ENCODE measurements around the gene GTF2H3. TPM values are rescaled to one million over a fixed set of nuclear protein-coding genes. Genes with fewer than 3 reads are reported as not detected.
A peak's percentile ranks its signal among the peaks of the same experiment; 100 is the strongest.

The GTF2H3 gene
- total and polyA plus RNA-seq, 9 of the 15 experiments (the other 6 are each of a cell fraction or from before 2014, with no cell fraction given): 22.7 to 99.7 (median 49.6) TPM

DNA sequence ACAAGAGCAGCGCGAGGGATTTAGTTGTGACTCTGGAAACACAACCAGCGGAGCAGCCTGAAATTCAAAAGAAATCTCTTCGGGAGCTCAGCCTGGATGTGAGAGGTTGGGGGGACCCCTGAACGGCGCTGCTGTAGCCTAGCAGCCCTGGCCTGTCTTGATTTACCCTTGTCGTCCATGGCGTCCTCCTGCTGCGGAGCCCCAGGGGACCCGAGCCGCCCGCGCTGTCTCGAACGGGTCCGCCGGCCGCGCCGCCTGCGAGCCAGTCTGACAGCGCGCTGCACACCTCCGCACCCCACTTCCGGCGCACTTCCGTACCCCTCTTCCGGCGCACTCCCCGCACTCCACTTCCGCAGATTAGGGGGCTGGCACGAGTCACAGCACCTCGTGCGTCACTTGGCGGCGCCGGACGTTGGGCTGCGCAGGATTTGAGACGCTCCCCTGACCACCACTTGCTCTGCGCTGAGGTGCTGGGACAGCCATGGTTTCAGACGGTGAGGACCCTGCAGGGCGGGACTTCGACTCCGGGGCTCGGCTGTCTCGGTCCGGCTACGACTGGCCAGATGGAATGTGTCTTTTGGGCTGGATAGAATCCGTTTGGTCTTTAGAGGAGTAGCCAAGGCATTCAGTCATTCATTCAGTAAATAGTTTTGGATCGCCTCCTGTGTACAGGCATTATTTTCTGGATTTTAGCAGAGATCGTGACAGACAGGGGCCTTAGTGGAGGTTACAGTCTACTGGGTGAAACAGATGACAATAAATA, at the start of gene GTF2H3, which contains the start of gene EIF2B1 (continued):
- TF ChIP-seq TSHZ1 (CRISPR knock-in tag; IDR thresholded peaks at IDR 0.05) (no peak), ZC3H8 (IDR thresholded peaks at IDR 0.05) (no peak), ZNF124 (CRISPR knock-in tag; IDR thresholded peaks at IDR 0.05) (no peak), ZNF583 (CRISPR knock-in tag; IDR thresholded peaks at IDR 0.05) (no peak), MXI1 (IDR thresholded peaks at IDR 0.05; ENCODE audit: low read depth, low read length) (peak; percentile 97), ZBTB1 (CRISPR knock-in tag; IDR thresholded peaks at IDR 0.05; ENCODE audit: borderline replicate concordance, low read depth) (peak; percentile 45; the same call in 1 of the 2 replicates), U2AF1 (optimal IDR thresholded peaks at IDR 0.05; ENCODE audit: low read depth, low read length) (no peak), GATA2 (CRISPR knock-in tag; IDR thresholded peaks at IDR 0.05) (no peak), CBFA2T3 (IDR thresholded peaks at IDR 0.05) (no peak), MAX (CRISPR knock-in tag; IDR thresholded peaks at IDR 0.05) (peak; percentile 98), ZNF79 (CRISPR knock-in tag; IDR thresholded peaks at IDR 0.05; ENCODE audit: low read depth) (no peak), MTA2 (IDR thresholded peaks at IDR 0.05; ENCODE audit: low read depth) (no peak), ILK (tag; IDR thresholded peaks at IDR 0.05; ENCODE audit: borderline replicate concordance, low read depth) (no peak), ARID3B (CRISPR knock-in tag; IDR thresholded peaks at IDR 0.05; ENCODE audit: borderline replicate concordance) (no peak), HNRNPK (IDR thresholded peaks at IDR 0.05; ENCODE audit: low read depth, low read length, poor library complexity, severe bottlenecking) (no peak), SRSF9 (IDR thresholded peaks at IDR 0.05; ENCODE audit: borderline replicate concordance, low read depth, low read length) (no peak), FOXP1 (CRISPR knock-in tag; IDR thresholded peaks at IDR 0.05) (no peak; the same call in 1 of the 2 replicates), HEY1 (CRISPR knock-in tag; IDR thresholded peaks at IDR 0.05; ENCODE audit: borderline replicate concordance) (no peak), NFE2L1 (tag; IDR thresholded peaks at IDR 0.05; ENCODE audit: borderline replicate concordance, low read depth) (no peak), NFIC (IDR thresholded peaks at IDR 0.05) (peak; percentile 71), PHB (CRISPR knock-in tag; IDR thresholded peaks at IDR 0.05) (no peak)
- TF ChIP-seq, protein P1, sequence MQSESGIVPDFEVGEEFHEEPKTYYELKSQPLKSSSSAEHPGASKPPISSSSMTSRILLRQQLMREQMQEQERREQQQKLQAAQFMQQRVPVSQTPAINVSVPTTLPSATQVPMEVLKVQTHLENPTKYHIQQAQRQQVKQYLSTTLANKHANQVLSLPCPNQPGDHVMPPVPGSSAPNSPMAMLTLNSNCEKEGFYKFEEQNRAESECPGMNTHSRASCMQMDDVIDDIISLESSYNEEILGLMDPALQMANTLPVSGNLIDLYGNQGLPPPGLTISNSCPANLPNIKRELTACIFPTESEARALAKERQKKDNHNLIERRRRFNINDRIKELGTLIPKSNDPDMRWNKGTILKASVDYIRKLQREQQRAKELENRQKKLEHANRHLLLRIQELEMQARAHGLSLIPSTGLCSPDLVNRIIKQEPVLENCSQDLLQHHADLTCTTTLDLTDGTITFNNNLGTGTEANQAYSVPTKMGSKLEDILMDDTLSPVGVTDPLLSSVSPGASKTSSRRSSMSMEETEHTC (IDR thresholded peaks at IDR 0.05): peak; percentile 89

All from K562 (cell line).